OCI-LY3 (cell line): ENCODE results near the gene ARHGAP29.

Experiments used
- CTCF ChIP-seq: fragments of 200-600, 300-600 bp; sonication (generic); IDR thresholded peaks from 2 replicates; pipeline ENCODE4 v1.5.1; 2014; ENCODE audit warnings: antibody characterized with exemption, low read length, low read depth
- EZH2phosphoT487 ChIP-seq: fragments of 200-600 bp; shearing (Covaris generic); IDR thresholded peaks from 2 replicates; pipeline ENCODE4 v1.6.1; 2018; ENCODE audit warnings: antibody characterized with exemption, mixed run types, low read depth

GRCh38 chr1:94247138-94248094 is 10.0 kb upstream of the ARHGAP29 start:
- TF ChIP-seq CTCF = no peak
- TF ChIP-seq EZH2phosphoT487 = no peak
